ENCODE results near the gene CACNA1B.
"Not testable (repeated sequence)": the region's sequence is repeated elsewhere in the genome, so short reads cannot be mapped to it uniquely, and the experiment has no call there.

Gene CACNA1B

GRCh38 chr9:138104251-138105122 lies 226.9 kb downstream of the CACNA1B start:
- Mint-ChIP-seq H3K4me3 (no peak overlapping the region), H3K36me3 (ENCODE audit: low read depth) (no peaks in the 10 kb centered on the region), H3K27ac (no peak overlapping the region), H3K9me3 (no peaks in the 10 kb centered on the region), H3K27me3 (ENCODE audit: low read depth) (no peaks in the 10 kb centered on the region), H3K4me1 (ENCODE audit: low read depth) (no peaks in the 10 kb centered on the region)

GRCh38 chr9:138105123-138105415 lies 227.5 kb downstream of the CACNA1B start:
- no peaks in the 10 kb centered on the region for H3K27me3 Mint-ChIP-seq (ENCODE audit: low read depth)
- H3K4me1 Mint-ChIP-seq (ENCODE audit: low read depth) = no peaks in the 10 kb centered on the region
- H3K4me3 Mint-ChIP-seq = no peak overlapping the region
- H3K36me3 Mint-ChIP-seq (ENCODE audit: low read depth) = no peaks in the 10 kb centered on the region
- H3K27ac Mint-ChIP-seq = no peak overlapping the region
- H3K9me3 Mint-ChIP-seq = no peaks in the 10 kb centered on the region

- Mint-ChIP-seq H3K27ac (no peak overlapping the region), H3K36me3 (ENCODE audit: low read depth) (no peaks in the 10 kb centered on the region), H3K4me3 (no peak overlapping the region), H3K27me3 (ENCODE audit: low read depth) (no peaks in the 10 kb centered on the region), H3K4me1 (ENCODE audit: low read depth) (no peaks in the 10 kb centered on the region), H3K9me3 (no peaks in the 10 kb centered on the region)
These were observed 228.3 kb downstream of the CACNA1B start for GRCh38 chr9:138105561-138106505.

GRCh38 chr9:138107039-138107438 lies 229.5 kb downstream of the CACNA1B start:
- not testable (repeated sequence) for H3K4me3 Mint-ChIP-seq; H3K27me3 Mint-ChIP-seq (ENCODE audit: low read depth); H3K4me1 Mint-ChIP-seq (ENCODE audit: low read depth)

GRCh38 chr9:138111607-138112006 lies 234.0 kb downstream of the CACNA1B start:
- Mint-ChIP-seq H3K27me3 (ENCODE audit: low read depth) (no peaks in the 10 kb centered on the region), H3K4me1 (ENCODE audit: low read depth) (no peaks in the 10 kb centered on the region), H3K36me3 (ENCODE audit: low read depth) (no peaks in the 10 kb centered on the region), H3K4me3 (no peak overlapping the region), H3K27ac (no peak overlapping the region), H3K9me3 (no peaks in the 10 kb centered on the region)

More at GRCh38 chr9:138107039-138107438, 229.5 kb downstream of the CACNA1B start:
- H3K36me3 Mint-ChIP-seq (ENCODE audit: low read depth); H3K27ac Mint-ChIP-seq; H3K9me3 Mint-ChIP-seq: not testable (repeated sequence)

- no peaks in the 10 kb centered on the region for H3K9me3 Mint-ChIP-seq
- no peak overlapping the region for H3K27ac Mint-ChIP-seq
- H3K4me1 Mint-ChIP-seq (ENCODE audit: low read depth) = no peaks in the 10 kb centered on the region
- H3K27me3 Mint-ChIP-seq (ENCODE audit: low read depth) = no peaks in the 10 kb centered on the region
- no peak overlapping the region for H3K4me3 Mint-ChIP-seq
- no peaks in the 10 kb centered on the region for H3K36me3 Mint-ChIP-seq (ENCODE audit: low read depth)
These were observed 234.6 kb downstream of the CACNA1B start for GRCh38 chr9:138112090-138112748.

- no peaks in the 10 kb centered on the region for H3K36me3 Mint-ChIP-seq (ENCODE audit: low read depth)
- H3K27me3 Mint-ChIP-seq (ENCODE audit: low read depth) = no peaks in the 10 kb centered on the region
These were observed 235.4 kb downstream of the CACNA1B start for GRCh38 chr9:138112791-138113600.

GRCh38 chr9:138113701-138114325 lies 236.2 kb downstream of the CACNA1B start:
- H3K27me3 Mint-ChIP-seq (ENCODE audit: low read depth); H3K4me3 Mint-ChIP-seq; H3K36me3 Mint-ChIP-seq (ENCODE audit: low read depth): not testable (repeated sequence)

More at GRCh38 chr9:138112791-138113600, 235.4 kb downstream of the CACNA1B start:
- no peak overlapping the region for H3K4me3 Mint-ChIP-seq
- H3K27ac Mint-ChIP-seq = no peak overlapping the region
- no peaks in the 10 kb centered on the region for H3K9me3 Mint-ChIP-seq
- H3K4me1 Mint-ChIP-seq (ENCODE audit: low read depth) = no peaks in the 10 kb centered on the region

GRCh38 chr9:138114501-138115245 lies 237.1 kb downstream of the CACNA1B start:
- no peaks in the 10 kb centered on the region for H3K4me1 Mint-ChIP-seq (ENCODE audit: low read depth)
- no peak overlapping the region for H3K27ac Mint-ChIP-seq
- H3K36me3 Mint-ChIP-seq (ENCODE audit: low read depth) = no peaks in the 10 kb centered on the region
- no peak overlapping the region for H3K4me3 Mint-ChIP-seq
- no peaks in the 10 kb centered on the region for H3K27me3 Mint-ChIP-seq (ENCODE audit: low read depth)
- H3K9me3 Mint-ChIP-seq = no peaks in the 10 kb centered on the region

More at GRCh38 chr9:138113701-138114325, 236.2 kb downstream of the CACNA1B start:
- H3K4me1 Mint-ChIP-seq (ENCODE audit: low read depth); H3K27ac Mint-ChIP-seq; H3K9me3 Mint-ChIP-seq: not testable (repeated sequence)

- H3K36me3 Mint-ChIP-seq (ENCODE audit: low read depth) = no peaks in the 10 kb centered on the region
- no peaks in the 10 kb centered on the region for H3K4me1 Mint-ChIP-seq (ENCODE audit: low read depth)
- no peaks in the 10 kb centered on the region for H3K9me3 Mint-ChIP-seq
- no peak overlapping the region for H3K4me3 Mint-ChIP-seq
- H3K27me3 Mint-ChIP-seq (ENCODE audit: low read depth) = no peaks in the 10 kb centered on the region
- H3K27ac Mint-ChIP-seq = no peak overlapping the region
These were observed 237.9 kb downstream of the CACNA1B start for GRCh38 chr9:138115506-138115905.

- no peak overlapping the region for H3K4me3 Mint-ChIP-seq
- H3K27ac Mint-ChIP-seq = no peak overlapping the region
- H3K36me3 Mint-ChIP-seq (ENCODE audit: low read depth) = no peaks in the 10 kb centered on the region
- H3K27me3 Mint-ChIP-seq (ENCODE audit: low read depth) = no peaks in the 10 kb centered on the region
- no peaks in the 10 kb centered on the region for H3K9me3 Mint-ChIP-seq
- H3K4me1 Mint-ChIP-seq (ENCODE audit: low read depth) = no peaks in the 10 kb centered on the region
These were observed 238.9 kb downstream of the CACNA1B start for GRCh38 chr9:138116521-138116920.

- H3K4me3 Mint-ChIP-seq = no peak overlapping the region
- H3K9me3 Mint-ChIP-seq = no peaks in the 10 kb centered on the region
- no peak overlapping the region for H3K27ac Mint-ChIP-seq
- no peaks in the 10 kb centered on the region for H3K27me3 Mint-ChIP-seq (ENCODE audit: low read depth)
- H3K36me3 Mint-ChIP-seq (ENCODE audit: low read depth) = no peaks in the 10 kb centered on the region
- no peaks in the 10 kb centered on the region for H3K4me1 Mint-ChIP-seq (ENCODE audit: low read depth)
These were observed 239.6 kb downstream of the CACNA1B start for GRCh38 chr9:138117101-138117750.

GRCh38 chr9:138117836-138118235 lies 240.3 kb downstream of the CACNA1B start:
- Mint-ChIP-seq H3K4me3 (no peak overlapping the region), H3K27ac (no peak overlapping the region), H3K36me3 (ENCODE audit: low read depth) (no peaks in the 10 kb centered on the region), H3K27me3 (ENCODE audit: low read depth) (no peaks in the 10 kb centered on the region), H3K4me1 (ENCODE audit: low read depth) (no peaks in the 10 kb centered on the region), H3K9me3 (no peaks in the 10 kb centered on the region)
